ENCODE results near the gene C1orf226.
"Not testable (repeated sequence)": the region's sequence is repeated elsewhere in the genome, so short reads cannot be mapped to it uniquely, and the experiment has no call there.

Gene C1orf226

DNA sequence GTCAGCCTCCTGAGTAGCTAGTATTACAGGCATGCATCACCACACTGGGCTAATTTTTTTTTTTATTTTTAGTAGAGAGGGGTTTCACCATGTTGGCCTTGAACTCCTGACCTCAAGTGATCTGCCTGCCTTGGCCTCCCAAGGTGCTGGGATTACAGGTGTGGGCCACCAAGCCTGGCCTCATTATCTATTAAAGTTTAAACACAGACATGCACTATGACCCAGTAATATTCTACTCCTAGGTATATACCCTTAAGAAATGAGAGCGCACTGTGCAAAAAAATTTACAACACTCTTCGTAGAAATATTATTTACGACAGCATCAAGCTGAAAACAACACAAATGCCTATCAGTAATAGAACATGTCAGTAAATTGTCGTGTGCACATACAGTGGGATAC is 49.1 kb downstream of the C1orf226 start:
- no peak for TF ChIP-seq ZFP30 (CRISPR knock-in tag; IDR thresholded peaks at IDR 0.05)
- no peak for TF ChIP-seq ISL1 (CRISPR knock-in tag; IDR thresholded peaks at IDR 0.05)
- TF ChIP-seq TCF4 (CRISPR knock-in tag; IDR thresholded peaks at IDR 0.05; ENCODE audit: borderline replicate concordance) = no peak
- no peak for ATAC-seq

DNA sequence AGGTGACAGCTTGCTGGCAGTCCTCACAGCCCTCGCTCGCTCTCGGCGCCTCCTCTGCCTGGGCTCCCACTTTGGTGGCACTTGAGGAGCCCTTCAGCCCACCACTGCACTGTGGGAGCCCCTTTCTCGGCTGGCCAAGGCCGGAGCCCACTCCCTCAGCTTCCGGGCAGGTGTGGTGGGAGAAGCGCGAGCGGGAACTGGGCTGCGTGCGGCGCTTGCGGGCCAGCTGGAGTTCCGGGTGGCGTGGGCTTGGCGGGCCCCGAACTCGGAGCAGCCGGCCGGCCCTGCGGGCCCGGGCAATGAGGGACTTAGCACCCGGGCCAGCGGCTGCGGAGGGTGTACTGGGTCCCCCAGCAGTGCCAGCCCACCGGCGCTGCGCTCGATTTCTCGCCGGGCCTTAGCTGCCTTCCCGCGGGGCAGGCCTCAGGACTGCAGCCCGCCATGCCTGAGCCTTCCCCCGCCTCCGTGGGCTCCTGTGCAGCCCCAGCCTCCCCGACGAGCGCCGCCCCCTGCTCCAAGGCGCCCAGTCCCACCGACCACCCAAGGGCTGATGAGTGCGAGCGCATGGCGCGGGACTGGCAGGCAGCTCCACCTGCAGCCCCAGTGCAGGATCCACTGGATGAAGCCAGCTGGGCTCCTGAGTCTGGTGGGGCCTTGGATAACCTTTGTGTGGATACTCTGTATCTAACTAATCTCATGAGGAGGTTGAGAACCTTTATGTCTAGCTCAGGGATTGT is 51.6 kb downstream of the C1orf226 start:
- ATAC-seq = not testable (repeated sequence)

All from SK-N-SH treated with all-trans-retinoic acid at 6 μM for 48 hours (cell line).